Measurements from ENCODE around the gene GOLGA6L7. TPM values are rescaled to one million over a fixed set of nuclear protein-coding genes. Genes with fewer than 3 reads are reported as not detected.
"Not testable (repeated sequence)": the region's sequence is repeated elsewhere in the genome, so short reads cannot be mapped to it uniquely, and the experiment has no call there.

The GOLGA6L7 gene
- polyA plus RNA-seq, 4 donors, result 0.03 TPM; not detected in 3

DNA sequence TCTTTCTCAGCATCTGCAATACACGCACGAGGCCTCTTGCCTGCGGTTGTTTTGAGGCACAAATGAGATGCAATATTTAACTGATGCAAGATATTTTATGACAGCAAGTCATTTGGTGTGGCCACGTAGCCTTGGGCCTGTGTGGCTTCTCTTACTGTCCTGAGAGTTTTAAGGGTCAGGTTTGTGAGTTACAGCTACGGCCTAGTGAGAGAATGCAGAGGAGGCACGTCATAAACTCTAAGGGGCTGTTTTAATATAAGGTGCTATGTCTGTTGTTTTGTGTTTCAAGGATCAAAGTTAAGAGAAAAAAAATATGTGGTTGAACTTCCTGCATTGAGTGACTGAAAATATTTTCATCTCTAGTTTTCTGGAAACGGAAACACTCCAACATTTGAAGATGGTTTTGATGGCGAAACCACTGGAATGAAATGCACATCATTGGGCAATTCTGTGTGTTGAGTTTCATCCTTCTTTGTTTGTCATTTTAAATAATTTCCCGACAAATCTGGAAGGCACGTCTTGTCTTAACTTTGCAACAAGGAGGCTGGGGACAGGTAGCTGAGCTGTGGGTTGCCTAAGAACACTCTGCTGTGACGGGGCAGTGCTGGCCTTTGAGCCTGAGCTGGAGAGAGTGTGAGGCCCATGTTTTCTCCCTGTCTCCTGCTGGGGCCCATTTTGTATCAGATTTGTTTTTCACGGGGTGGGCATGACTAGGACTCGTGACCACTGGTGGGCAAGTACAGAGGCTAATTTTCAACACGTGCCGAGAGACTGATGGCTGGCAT is 42.5 kb upstream of the GOLGA6L7 start:
- Histone ChIP-seq H3K4me1 (ENCODE audit: control insufficient read depth in 3 of 3, insufficient read depth in 2 of 3, low read depth in 1 of 3, low read length in 2 of 3) (no peaks in the 10 kb centered on the region), H3K4me3 (ENCODE audit: low read depth in 1 of 3, low read length in 3 of 3) (no peak overlapping the region), H3K27me3 (ENCODE audit: control insufficient read depth in 3 of 3, insufficient read depth in 3 of 3, low read length in 3 of 3) (peaks cover 0 to 12% (median 7%) of the 10 kb centered on the region in 3 donors), H3K36me3 (ENCODE audit: control insufficient read depth in 3 of 3, insufficient read depth in 2 of 3, low read depth in 1 of 3, low read length in 3 of 3) (no peaks in the 10 kb centered on the region), H3K9me3 (ENCODE audit: control insufficient read depth in 2 of 2, insufficient read depth in 1 of 2, low read depth in 1 of 2, low read length in 1 of 2) (no peaks in the 10 kb centered on the region), H3K27ac (ENCODE audit: low read depth in 1 of 3, low read length in 2 of 3) (peak overlapping the region in 1 of 3 donors; percentile 41)
- 70 to 78% (median 72%) methylated on average over 15 of the region's 15 CpGs for WGBS, 3 donors
- FAIRE-seq (no peak), DNase-seq (no peak)

DNA sequence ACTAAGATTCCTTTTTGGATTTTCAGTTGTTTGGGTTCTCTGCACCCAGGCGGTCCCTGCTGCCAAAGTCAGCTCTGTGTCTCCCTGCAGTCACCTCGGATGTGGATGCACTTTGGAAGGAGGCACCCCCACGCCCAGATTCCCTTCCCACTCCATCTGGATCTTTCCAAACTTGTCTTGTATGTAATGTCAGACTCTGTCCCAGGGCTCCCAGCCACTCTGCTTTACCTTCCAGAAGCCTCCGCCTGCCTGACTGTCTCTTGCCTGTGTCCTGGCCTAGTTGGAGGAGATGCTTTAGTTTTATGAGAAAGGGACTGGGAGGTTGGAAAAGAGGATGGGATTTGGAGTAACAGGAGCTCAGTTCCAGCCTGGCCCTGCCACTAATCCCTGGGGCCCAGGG is 41.8 kb upstream of the GOLGA6L7 start:
- Histone ChIP-seq H3K27ac (ENCODE audit: low read depth in 1 of 3, low read length in 2 of 3) (peak overlapping the region in 1 of 3 donors; percentile 41), H3K27me3 (ENCODE audit: control insufficient read depth in 3 of 3, insufficient read depth in 3 of 3, low read length in 3 of 3) (peaks cover 0 to 13% (median 7%) of the 10 kb centered on the region in 3 donors)
- not testable (repeated sequence) for H3K9me3 ChIP-seq (ENCODE audit: control insufficient read depth in 2 of 2, insufficient read depth in 1 of 2, low read depth in 1 of 2, low read length in 1 of 2); H3K36me3 ChIP-seq (ENCODE audit: control insufficient read depth in 3 of 3, insufficient read depth in 2 of 3, low read depth in 1 of 3, low read length in 3 of 3); H3K4me1 ChIP-seq (ENCODE audit: control insufficient read depth in 3 of 3, insufficient read depth in 2 of 3, low read depth in 1 of 3, low read length in 2 of 3); H3K4me3 ChIP-seq (ENCODE audit: low read depth in 1 of 3, low read length in 3 of 3); FAIRE-seq; DNase-seq
- WGBS, 3 donors, result 70 to 86% (median 78%) methylated on average over 4 of the region's 4 CpGs

DNA sequence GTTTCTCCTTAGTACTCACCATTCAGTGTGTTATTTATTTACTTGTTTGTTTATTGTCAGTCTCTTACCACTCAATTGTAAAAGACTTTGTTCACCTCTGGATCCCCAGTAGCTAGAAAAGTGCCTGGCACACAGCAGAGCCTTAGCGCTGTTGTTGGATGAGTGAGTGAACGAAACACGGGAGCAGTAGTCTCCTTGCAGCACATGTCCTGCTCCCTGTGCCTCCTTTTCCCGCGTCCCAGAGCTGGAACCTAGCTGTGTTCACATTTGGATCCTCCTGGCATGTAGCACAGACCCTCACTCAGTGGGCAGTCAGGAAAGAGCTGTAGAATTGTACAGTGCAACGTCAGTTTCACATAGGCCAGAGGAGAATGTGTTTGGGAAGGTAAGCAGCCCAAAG is 41.4 kb upstream of the GOLGA6L7 start:
- H3K4me1 ChIP-seq (ENCODE audit: control insufficient read depth in 3 of 3, insufficient read depth in 2 of 3, low read depth in 1 of 3, low read length in 2 of 3); DNase-seq; H3K9me3 ChIP-seq (ENCODE audit: control insufficient read depth in 2 of 2, insufficient read depth in 1 of 2, low read depth in 1 of 2, low read length in 1 of 2); H3K4me3 ChIP-seq (ENCODE audit: low read depth in 1 of 3, low read length in 3 of 3); H3K36me3 ChIP-seq (ENCODE audit: control insufficient read depth in 3 of 3, insufficient read depth in 2 of 3, low read depth in 1 of 3, low read length in 3 of 3); FAIRE-seq: not testable (repeated sequence)
- peak overlapping the region in 1 of 3 donors; percentile 41 for H3K27ac ChIP-seq (ENCODE audit: low read depth in 1 of 3, low read length in 2 of 3)
- 80 to 96% (median 89%) methylated on average over 6 of the region's 6 CpGs for WGBS, 3 donors
- peaks cover 0 to 17% (median 7%) of the 10 kb centered on the region in 3 donors for H3K27me3 ChIP-seq (ENCODE audit: control insufficient read depth in 3 of 3, insufficient read depth in 3 of 3, low read length in 3 of 3)

DNA sequence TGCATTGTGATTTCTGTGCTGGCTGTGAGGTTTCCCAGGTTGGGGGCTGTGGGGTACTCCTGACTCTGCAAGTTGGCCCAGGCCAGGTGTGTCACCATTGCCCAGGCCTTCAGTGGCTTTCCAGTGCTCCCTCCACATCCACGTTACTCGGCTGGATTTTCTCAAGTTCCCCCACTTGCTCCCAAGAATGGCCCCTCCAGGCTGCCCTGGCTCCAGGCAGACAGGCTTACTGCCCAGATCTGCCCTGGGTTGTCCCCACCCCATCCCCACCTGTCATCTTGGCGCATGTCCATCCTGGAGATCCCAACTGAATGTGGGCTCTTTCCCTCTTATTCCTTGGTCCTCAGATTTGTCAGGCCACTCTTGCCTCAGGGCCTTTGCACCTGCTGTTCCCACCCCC is 40.9 kb upstream of the GOLGA6L7 start:
- peak overlapping the region in 1 of 3 donors; percentile 45 for H3K27ac ChIP-seq (ENCODE audit: low read depth in 1 of 3, low read length in 2 of 3)
- no peaks in the 10 kb centered on the region for H3K4me1 ChIP-seq (ENCODE audit: control insufficient read depth in 3 of 3, insufficient read depth in 2 of 3, low read depth in 1 of 3, low read length in 2 of 3)
- no peak overlapping the region for H3K4me3 ChIP-seq (ENCODE audit: low read depth in 1 of 3, low read length in 3 of 3)
- WGBS, 3 donors, result 91 to 99% (median 93%) methylated on average over 3 of the region's 3 CpGs
- FAIRE-seq (no peak), DNase-seq (no peak)
- H3K36me3 ChIP-seq (ENCODE audit: control insufficient read depth in 3 of 3, insufficient read depth in 2 of 3, low read depth in 1 of 3, low read length in 3 of 3), result no peaks in the 10 kb centered on the region
- H3K27me3 ChIP-seq (ENCODE audit: control insufficient read depth in 3 of 3, insufficient read depth in 3 of 3, low read length in 3 of 3), result peaks cover 0 to 23% (median 7%) of the 10 kb centered on the region in 3 donors
- no peaks in the 10 kb centered on the region for H3K9me3 ChIP-seq (ENCODE audit: control insufficient read depth in 2 of 2, insufficient read depth in 1 of 2, low read depth in 1 of 2, low read length in 1 of 2)

DNA sequence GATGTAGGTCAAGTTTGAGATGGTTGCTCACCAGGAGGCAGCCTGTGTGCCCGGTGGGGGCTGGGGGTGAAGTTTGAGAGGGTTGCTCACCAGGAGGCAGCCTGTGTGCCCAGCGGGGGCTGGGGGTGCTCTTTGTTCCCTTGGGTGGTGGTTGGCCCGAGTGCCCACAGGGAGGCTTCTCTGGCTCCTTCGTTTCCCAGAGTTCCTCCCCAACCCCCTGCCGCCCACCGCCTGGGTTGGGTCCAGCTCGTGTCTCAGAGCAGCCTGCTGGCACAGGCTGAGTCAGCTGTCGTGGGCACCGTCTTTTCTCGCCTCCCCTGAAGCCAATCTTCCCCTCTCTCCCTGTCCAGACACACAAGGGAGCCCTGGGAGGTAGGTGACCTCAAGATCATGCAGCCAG is 40.5 kb upstream of the GOLGA6L7 start:
- WGBS, 3 donors, result 68 to 87% (median 76%) methylated on average over 9 to 10 of the region's 10 CpGs
- H3K27ac ChIP-seq (ENCODE audit: low read depth in 1 of 3, low read length in 2 of 3), result no peak overlapping the region
- H3K4me1 ChIP-seq (ENCODE audit: control insufficient read depth in 3 of 3, insufficient read depth in 2 of 3, low read depth in 1 of 3, low read length in 2 of 3), result no peaks in the 10 kb centered on the region
- H3K9me3 ChIP-seq (ENCODE audit: control insufficient read depth in 2 of 2, insufficient read depth in 1 of 2, low read depth in 1 of 2, low read length in 1 of 2), result no peaks in the 10 kb centered on the region
- peaks cover 0 to 23% (median 7%) of the 10 kb centered on the region in 3 donors for H3K27me3 ChIP-seq (ENCODE audit: control insufficient read depth in 3 of 3, insufficient read depth in 3 of 3, low read length in 3 of 3)
- H3K36me3 ChIP-seq (ENCODE audit: control insufficient read depth in 3 of 3, insufficient read depth in 2 of 3, low read depth in 1 of 3, low read length in 3 of 3), result no peaks in the 10 kb centered on the region
- DNase-seq (no peak), FAIRE-seq (no peak)
- no peak overlapping the region for H3K4me3 ChIP-seq (ENCODE audit: low read depth in 1 of 3, low read length in 3 of 3)

DNA sequence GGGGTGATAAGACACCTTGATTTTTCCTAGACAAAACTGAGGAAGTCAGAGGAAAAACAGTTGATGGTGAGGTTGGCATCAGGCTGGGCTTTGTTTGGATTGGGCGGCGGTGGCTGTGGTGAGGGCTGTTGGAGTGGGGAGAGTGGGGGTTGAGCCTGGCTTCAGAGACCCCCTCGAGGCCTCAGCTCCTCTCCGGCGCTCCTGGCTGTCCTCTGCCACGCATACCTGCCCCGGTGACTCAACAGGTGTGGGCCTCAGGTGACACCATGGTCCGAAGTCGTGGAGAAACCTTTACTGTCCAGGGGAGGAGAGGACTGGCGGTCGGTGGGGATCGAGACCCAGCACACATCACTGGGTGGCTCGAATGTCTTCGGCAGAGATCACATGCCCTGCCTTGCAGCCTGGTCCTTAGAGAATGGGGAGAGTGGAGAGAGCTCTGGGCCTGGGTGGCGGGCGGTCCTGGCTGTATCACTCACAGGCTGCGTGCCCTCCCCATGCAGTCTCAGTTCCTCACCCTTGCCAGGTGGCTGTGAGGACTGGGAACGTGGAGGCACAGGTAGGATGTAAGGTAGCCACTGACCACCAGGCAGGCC is 40.0 kb upstream of the GOLGA6L7 start:
- FAIRE-seq, result no peak
- 85 to 89% (median 88%) methylated on average over 17 to 18 of the region's 18 CpGs for WGBS, 3 donors

DNA sequence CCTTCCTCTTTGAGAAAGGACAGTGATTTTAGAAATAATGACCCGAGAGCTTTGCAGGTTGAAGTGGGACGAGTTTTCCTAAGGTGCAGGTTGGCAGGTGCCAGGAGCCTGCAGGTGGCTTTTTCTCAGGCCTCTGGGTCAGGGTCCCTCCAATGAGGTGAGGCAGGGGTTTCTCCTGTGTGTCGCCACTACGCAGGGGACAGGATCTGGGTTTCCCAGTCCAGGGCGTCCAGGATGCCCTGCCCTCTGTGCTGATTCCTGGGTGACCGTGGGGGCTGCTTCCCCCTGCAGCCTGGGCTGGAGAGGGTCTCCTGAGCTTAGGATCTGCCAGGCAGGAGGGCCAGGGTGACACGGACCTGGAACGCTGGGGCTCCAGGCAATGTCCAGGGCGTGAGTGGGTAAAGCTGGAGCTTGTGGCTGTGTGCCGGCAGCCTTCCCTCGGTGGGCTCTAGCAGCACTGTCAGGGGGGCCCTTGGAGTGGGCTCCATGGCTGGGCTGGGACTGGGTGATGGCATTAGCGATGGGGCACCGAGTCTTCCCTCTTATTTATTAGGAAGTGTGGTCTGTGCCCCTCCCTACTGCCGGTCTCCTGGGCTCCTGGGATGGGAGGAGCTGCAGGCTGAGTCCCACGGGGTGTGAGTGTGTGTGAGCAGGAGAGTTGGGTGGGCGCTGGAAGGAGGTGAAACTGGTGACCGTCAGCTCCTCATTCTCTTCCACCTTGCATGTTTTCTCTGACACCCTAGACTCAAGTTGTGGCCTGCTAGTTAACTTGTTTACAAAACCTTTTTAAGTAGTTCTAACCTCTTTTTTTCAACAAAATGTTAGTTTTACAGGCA is 39.1 kb upstream of the GOLGA6L7 start:
- peak overlapping the region in 1 of 3 donors; percentile 20 for H3K27ac ChIP-seq (ENCODE audit: low read depth in 1 of 3, low read length in 2 of 3)
- FAIRE-seq (no peak), DNase-seq (no peak)
- H3K36me3 ChIP-seq (ENCODE audit: control insufficient read depth in 3 of 3, insufficient read depth in 2 of 3, low read depth in 1 of 3, low read length in 3 of 3), result no peaks in the 10 kb centered on the region
- peaks cover 0 to 23% (median 7%) of the 10 kb centered on the region in 3 donors for H3K27me3 ChIP-seq (ENCODE audit: control insufficient read depth in 3 of 3, insufficient read depth in 3 of 3, low read length in 3 of 3)
- no peaks in the 10 kb centered on the region for H3K9me3 ChIP-seq (ENCODE audit: control insufficient read depth in 2 of 2, insufficient read depth in 1 of 2, low read depth in 1 of 2, low read length in 1 of 2)
- H3K4me3 ChIP-seq (ENCODE audit: low read depth in 1 of 3, low read length in 3 of 3), result peak overlapping the region in 1 of 3 donors; percentile 24
- 64 to 74% (median 69%) methylated on average over 17 of the region's 17 CpGs for WGBS, 3 donors
- H3K4me1 ChIP-seq (ENCODE audit: control insufficient read depth in 3 of 3, insufficient read depth in 2 of 3, low read depth in 1 of 3, low read length in 2 of 3), result no peaks in the 10 kb centered on the region

More for the DNA sequence above, 40.0 kb upstream of the GOLGA6L7 start:
- Histone ChIP-seq H3K9me3 (ENCODE audit: control insufficient read depth in 2 of 2, insufficient read depth in 1 of 2, low read depth in 1 of 2, low read length in 1 of 2) (no peaks in the 10 kb centered on the region), H3K4me1 (ENCODE audit: control insufficient read depth in 3 of 3, insufficient read depth in 2 of 3, low read depth in 1 of 3, low read length in 2 of 3) (no peaks in the 10 kb centered on the region), H3K27ac (ENCODE audit: low read depth in 1 of 3, low read length in 2 of 3) (no peak overlapping the region), H3K4me3 (ENCODE audit: low read depth in 1 of 3, low read length in 3 of 3) (no peak overlapping the region), H3K36me3 (ENCODE audit: control insufficient read depth in 3 of 3, insufficient read depth in 2 of 3, low read depth in 1 of 3, low read length in 3 of 3) (no peaks in the 10 kb centered on the region), H3K27me3 (ENCODE audit: control insufficient read depth in 3 of 3, insufficient read depth in 3 of 3, low read length in 3 of 3) (peaks cover 0 to 23% (median 7%) of the 10 kb centered on the region in 3 donors)
- no peak for DNase-seq
